Measurements from ENCODE around the gene RHO. TPM values are rescaled to one million over a fixed set of nuclear protein-coding genes. Genes with fewer than 3 reads are reported as not detected.

The RHO gene
- total RNA-seq, 1 experiment from 2014 or later: not detected

DNA sequence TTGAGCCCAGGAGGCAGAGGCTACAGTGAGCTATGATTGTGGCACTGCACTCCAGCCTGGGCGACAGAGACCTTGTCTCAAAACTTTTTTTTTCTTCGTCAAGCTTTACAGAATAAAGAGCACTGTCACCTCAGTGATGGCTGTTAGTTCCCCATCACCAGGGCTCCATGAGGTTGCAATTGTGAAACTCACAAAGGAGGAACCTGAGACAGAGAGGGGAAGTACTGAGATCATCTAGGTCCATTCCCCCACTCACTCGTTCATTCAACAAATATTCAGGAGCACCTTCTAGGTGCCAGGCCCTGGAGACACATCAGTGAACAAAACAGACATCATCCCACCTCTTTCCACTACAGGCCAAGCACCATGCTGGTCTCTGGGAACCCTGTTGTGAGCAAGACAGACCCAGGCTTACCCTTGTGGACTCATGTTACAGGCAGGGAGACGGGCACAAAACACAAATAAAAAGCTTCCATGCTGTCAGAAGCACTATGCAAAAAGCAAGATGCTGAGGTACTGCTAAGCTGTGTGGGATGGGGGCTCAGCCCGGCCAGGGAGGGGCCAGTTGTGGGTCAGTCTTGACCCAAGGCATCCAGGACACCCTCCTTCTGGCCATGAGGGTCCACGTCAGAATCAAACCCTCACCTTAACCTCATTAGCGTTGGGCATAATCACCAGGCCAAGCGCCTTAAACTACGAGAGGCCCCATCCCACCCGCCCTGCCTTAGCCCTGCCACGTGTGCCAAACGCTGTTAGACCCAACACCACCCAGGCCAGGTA lies 2.1 kb upstream of the RHO start:
- ChIA-PET POLR2A (interaction anchor here (0.6 kb wide), 1 partner anchor 98 kb away, joined by 3 read pairs; the partner anchor contains the start of gene EFCAB12), CTCF (no interaction called here)
- Histone ChIP-seq H3K36me3 (ENCODE audit: control insufficient read depth, insufficient read depth, low read length) (no peaks in the 10 kb centered on the region), H3K27me3 (ENCODE audit: control insufficient read depth, insufficient read depth, low read length) (no peaks in the 10 kb centered on the region), H3K9me3 (ENCODE audit: control insufficient read depth, insufficient read depth, low read depth, low read length) (no peaks in the 10 kb centered on the region), H3K4me1 (ENCODE audit: control insufficient read depth, insufficient read depth, low read length) (no peaks in the 10 kb centered on the region), H3K4me3 (ENCODE audit: low read depth in 2 of 2, low read length in 2 of 2) (no peak overlapping the region), H3K27ac (ENCODE audit: low read length) (no peak overlapping the region)
- ATAC-seq: no peak
- BruUV-seq (replicated peaks): no TSS peak
- no peak for DNase-seq (ENCODE audit: low read depth, low spot score)
- TF ChIP-seq CTCF (IDR thresholded peaks at IDR 0.05): no peak
- no peak for TF ChIP-seq SIN3A (IDR thresholded peaks at IDR 0.05; ENCODE audit: borderline replicate concordance, insufficient read depth, low read depth, low read length)
- no peak for TF ChIP-seq TCF7L2 (IDR thresholded peaks at IDR 0.05; ENCODE audit: low read depth, low read length)
- no peak for TF ChIP-seq REST (IDR thresholded peaks at IDR 0.05; ENCODE audit: insufficient read depth in 1 of 2, low read depth in 2 of 2, low read length in 1 of 2)
- no peak for TF ChIP-seq POLR2AphosphoS5 (IDR thresholded peaks at IDR 0.05; ENCODE audit: low read depth, low read length)
- intact Hi-C loops (cut with micrococcal nuclease; ENCODE audit: unreplicated experiment) (no loop called here), in situ Hi-C loops (cut with HindIII; ENCODE audit: low pct_unique_long_range_greater_than_20kb, low sequenced_read_pairs) (no loop called here)

DNA sequence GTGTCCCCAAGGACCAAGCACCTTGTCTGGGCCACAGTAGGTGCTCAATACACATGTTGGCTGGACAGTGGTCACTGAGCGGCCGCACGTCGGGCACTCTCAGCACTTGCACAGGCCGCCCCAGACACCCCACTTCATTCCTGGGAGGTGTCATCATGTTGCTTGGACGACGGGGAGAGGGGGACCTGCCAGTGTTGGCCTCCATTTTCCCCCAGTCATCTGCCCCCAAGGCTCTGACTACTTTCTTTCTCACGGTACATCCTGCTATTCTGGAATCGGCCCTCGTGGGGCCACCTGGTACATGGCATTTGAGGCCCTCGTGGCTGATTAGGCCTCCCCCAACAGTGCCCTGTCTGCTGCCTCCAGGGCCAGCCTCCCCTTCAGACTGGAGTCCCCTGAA lies 1.2 kb upstream of the RHO start:
- intact Hi-C loops (cut with micrococcal nuclease; ENCODE audit: unreplicated experiment) (no loop called here), in situ Hi-C loops (cut with HindIII; ENCODE audit: low pct_unique_long_range_greater_than_20kb, low sequenced_read_pairs) (no loop called here)
- Histone ChIP-seq H3K36me3 (ENCODE audit: control insufficient read depth, insufficient read depth, low read length) (no peaks in the 10 kb centered on the region), H3K27ac (ENCODE audit: low read length) (no peak overlapping the region), H3K4me1 (ENCODE audit: control insufficient read depth, insufficient read depth, low read length) (no peaks in the 10 kb centered on the region), H3K27me3 (ENCODE audit: control insufficient read depth, insufficient read depth, low read length) (no peaks in the 10 kb centered on the region), H3K9me3 (ENCODE audit: control insufficient read depth, insufficient read depth, low read depth, low read length) (no peaks in the 10 kb centered on the region), H3K4me3 (ENCODE audit: low read depth in 2 of 2, low read length in 2 of 2) (no peak overlapping the region)
- CTCF ChIA-PET: no interaction called here
- POLR2A ChIA-PET: interaction anchor here (0.6 kb wide), 1 partner anchor 99 kb away, joined by 3 read pairs; the partner anchor contains the start of gene EFCAB12
- ATAC-seq (no peak), DNase-seq (ENCODE audit: low read depth, low spot score) (no peak)
- TF ChIP-seq REST (IDR thresholded peaks at IDR 0.05; ENCODE audit: insufficient read depth in 1 of 2, low read depth in 2 of 2, low read length in 1 of 2): no peak
- TF ChIP-seq POLR2AphosphoS5 (IDR thresholded peaks at IDR 0.05; ENCODE audit: low read depth, low read length): no peak
- TF ChIP-seq TCF7L2 (IDR thresholded peaks at IDR 0.05; ENCODE audit: low read depth, low read length): no peak
- TF ChIP-seq SIN3A (IDR thresholded peaks at IDR 0.05; ENCODE audit: borderline replicate concordance, insufficient read depth, low read depth, low read length): no peak
- no peak for TF ChIP-seq CTCF (IDR thresholded peaks at IDR 0.05)
- no TSS peak for BruUV-seq (replicated peaks)

Data from Panc1 (cell line).